Measurements from ENCODE around the gene PCK1.
A peak's percentile ranks its signal among the peaks of the same experiment; 100 is the strongest.

Gene PCK1

DNA sequence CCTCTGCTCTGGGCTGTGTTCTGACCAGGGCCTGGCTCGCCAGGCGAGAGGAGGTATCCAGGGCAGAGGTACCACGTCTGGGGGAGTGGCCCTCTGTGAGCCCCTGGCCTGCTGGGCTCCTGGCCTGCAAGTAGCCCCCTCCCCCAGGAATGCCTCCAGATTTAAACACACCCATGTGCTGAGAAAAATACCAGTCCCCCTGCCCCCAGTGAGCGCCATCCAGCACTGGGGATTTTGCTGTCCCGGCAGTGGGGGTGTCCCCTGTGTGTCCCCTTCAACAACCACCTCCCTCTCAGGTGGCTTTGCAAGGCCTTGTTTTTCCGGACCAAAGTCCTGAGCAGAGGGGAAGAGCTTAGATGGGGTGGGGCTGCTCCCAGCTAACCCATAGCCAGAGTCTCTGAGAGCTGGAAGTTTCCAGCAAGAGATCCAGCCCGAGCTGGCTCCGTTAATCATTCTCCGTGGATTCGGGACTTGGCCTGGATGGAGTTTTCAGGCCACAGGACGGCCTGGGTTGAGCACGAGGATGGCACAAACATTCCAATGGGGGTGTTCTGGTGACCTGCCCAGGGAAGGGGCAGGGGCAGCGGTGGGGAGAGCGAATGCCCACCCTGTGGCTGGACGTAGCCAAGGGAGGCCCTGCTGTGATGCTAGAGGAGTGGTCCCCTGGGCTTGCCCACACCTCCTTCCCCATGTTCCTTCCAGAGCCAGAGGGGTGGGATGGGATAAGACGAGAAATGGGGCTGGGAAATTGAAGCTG is 29.0 kb downstream of the PCK1 start:
- no peak for DNase-seq

DNA sequence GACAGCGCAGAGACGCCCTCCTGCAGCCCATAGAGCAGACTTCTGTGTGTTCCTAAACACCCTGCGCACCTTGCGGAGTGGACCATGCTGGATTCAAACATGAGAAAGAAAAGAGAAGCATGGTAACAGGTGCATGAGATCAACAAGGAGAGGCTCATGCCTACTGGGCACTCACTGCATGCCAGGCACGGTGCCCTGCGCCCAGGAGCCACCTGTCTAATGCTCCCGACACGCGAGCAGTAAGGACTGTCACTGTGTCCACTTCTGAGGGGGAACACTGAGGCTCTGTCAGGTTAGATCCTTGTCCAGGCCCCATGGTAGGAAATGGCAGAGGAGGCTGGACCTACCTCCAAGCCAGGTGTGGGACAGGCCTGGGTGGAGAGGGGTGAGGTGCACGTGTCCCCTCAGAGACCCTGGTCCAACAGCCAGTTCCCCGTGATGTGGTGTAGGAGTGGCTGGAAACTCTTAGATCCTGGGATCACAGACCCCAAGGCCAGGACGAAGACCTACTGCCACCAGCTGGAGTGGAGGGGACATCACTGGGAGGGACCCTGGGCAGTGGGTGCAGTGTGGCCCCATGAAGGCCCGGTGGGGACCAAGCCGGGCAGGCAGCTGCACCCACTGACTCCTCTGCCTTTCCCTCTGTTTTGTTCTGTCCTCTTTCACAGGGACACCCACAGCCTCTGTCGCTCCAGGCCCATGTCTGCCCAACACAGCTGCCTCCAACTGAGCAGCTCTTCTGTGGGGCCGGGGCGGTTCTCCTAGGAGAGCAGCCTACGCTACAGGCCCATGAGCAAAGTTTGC is 29.8 kb downstream of the PCK1 start:
- no peak for DNase-seq

DNA sequence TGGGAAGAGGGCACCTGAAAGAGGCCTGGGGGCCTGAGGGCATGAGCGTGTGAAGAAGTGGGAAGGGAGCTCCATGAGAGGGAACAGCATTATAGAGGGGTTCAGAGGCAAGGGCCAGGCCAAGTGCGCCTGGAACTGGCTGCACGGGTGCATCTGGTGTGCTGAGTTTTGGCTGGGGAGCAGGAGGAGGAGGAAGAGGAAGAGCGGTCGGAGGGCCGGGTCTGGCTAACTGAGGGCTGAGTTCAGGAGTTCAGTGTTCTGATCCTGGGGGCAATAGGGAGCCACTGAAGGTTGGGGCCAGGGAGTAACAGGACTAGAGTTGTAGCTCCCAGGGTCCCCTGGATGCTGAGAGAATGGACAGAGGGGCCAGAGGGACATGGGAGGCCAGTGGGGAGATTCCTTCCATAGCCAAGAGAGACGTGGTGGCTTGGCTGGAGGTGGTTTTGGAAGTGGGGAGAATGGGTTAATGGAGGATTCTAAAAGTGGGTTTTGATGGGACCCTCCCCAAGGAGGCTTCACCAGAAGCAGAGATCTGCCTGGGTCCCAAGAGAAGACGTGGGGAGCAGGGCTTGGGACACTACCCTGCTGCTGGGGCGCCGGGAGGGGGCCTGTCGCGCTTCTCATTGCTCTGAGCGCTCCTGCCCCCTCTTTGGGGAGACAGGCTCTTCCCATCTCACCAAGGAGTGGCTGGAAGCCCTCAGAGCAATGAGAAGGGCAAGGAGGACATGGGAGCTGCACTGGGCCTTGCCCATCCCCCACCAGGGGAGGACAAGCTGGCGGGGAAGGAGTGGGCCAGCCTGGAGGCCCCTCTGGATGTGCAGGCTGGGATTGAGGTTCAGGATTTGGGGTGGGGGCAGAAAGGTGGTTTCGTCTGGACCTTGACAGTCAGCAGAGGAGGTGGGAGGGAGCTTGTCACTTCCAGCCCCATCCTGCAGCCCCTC is 30.6 kb downstream of the PCK1 start:
- no peak for DNase-seq

DNA sequence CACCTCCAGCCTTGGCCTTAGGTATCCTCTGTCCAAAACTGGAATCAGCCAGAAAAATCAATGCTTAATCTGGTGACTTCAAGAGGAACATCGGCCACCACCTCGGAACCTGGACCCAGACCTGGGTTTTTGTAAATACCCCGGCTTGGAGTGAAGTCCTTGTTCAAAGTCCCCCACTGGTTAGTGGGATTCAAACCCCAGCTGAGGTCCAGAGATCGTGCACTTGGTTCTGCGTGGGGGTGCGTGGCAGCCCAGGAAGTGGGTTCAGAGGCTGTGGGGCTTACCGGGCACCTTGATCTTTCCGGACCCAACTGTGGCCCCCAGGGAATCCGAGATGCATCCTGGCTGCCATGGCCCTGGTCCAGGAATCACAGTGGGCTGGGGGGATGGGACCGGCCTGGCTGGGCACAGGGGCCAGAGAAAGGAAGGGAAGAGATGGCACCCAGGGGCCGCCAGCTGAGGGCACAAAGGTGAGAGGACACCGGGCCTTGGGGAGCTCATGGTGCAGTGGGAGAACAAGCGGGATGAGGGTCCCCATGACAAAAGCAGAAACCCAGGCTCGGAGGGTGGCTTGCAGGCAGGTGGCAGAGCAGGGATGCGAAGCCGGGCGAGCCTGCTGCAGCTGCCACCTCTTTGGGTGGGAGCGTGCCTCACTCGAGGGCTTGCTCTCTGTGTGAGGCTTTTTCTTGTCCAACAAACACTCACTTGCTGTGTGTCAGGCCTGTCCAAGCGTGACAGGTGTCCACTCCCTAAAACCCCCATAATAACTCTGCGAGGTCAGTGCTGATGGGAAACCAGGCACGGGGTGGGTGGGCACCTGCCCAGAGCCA is 31.6 kb downstream of the PCK1 start:
- DNase-seq: no peak

DNA sequence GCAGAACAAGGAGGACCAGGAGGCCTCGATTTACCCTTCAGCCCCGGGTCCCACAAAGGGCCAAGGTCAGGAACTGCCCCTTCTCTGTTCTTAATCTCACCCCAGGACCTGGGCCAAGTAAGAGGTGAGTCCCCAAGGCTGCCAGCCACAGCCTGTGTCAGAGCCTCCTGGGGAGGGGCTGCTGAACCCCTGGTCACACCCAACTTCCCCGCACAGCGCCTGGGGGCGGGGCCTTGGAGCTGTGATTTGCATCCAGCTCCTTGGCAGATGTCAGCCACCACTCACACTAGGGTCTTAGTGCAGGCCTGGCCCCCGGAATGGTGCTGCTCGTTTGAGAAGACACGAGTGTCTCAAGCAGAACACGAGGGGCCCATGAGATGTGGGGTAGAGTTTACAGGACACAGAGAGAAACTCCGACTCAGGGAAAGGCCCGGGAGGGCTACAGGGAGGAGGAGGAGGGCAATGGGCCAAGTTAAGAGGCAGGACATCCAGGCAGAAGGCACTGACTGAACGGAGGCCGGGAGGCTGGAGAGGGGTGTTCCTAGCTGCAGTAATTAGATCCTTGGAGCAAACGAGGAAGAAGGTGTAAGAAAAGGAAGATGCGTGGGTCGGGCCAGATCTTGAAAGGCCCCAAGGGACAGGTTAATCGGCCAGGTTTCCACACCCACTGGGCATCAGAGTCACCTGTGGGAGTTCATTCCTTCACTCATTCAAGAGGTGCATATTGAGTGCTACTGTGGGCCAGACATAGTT is 32.4 kb downstream of the PCK1 start:
- no peak for DNase-seq

DNA sequence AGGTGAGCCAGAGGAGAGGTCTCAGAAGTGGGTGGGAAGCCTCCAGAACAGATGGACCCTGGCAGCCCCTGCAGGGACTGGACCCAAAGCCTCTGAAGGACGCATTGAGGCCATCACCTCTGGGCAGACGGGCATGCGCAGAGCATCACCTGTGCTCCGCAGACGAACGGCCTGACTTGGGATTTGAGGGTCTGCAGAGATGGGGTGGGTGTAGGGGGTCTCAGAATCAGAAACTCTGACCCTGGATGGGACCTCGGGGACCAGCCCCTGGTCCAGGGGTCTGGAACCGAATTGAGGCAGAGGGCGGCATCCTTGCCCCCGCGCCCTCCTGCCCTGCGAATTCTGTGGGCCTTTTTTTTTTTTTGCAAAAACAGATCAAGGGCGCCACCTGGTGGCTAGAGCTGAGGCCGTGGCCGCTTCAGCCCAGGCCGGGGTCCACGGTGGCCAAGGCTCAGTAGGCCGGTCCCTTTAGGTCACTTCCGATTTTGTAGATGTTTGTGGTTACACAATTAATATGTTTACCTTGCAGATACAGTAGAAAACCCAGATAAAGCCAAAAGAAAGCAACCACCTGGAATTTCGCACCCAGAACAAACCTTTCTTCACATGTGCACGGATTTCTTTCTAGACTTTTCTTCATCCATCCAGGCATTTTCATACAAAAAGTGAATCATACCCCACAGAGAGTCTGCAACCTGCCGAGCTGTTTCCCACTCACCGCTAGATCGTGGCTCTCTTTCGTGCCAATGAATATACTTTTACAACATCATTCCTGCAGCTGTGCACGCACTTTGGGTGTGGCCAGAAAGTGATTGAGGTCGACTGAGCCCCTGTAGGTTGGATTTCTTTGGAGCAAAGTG is 33.4 kb downstream of the PCK1 start:
- peak in 1 of 2 donors; percentile 53 for DNase-seq

DNA sequence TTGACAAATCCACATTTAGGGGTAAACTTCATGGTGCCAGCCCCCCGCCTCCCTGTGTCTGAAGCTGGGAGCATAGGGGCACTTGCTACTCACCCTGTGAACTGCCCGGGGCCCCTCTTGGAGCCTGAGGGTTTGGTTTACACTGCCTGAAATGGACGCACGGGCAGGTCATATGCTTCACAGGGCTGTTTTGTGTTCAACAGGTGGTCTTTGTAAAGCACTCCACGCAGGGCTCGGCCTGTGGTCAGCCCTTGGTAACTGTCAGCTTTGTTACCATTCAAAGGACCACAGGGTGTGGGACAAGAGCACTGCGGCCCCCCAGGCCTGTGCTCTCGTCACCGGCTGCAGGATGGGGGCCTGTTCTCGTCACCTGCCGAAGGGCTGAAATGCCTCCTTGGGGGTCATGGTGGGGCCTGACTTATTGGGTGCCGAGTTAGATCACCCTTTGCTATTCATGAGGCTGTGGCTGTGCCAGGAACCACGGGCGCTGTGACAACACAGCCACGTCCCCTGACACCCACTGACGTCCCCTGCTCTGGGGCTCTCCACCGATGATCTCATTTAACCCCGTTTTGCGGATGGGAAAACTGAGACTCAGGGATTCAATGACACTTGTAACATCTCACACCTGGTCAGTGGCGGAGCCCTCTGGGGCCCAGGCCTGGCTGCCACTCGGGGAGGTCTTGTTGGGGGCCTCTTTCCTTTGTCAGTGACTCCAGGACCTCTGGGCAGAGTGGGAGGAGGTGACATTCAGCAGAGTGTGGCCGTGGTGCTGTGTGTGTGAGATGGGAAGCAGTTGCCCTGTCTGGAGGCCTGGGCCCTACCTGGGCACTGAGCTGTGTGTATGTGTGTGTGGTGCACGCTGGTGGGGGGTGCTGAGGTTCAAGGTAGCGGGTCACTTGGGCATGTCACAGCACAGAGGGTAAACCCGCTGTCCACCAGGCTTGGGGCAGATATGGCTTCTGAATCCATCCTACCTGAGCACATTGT is 34.4 kb downstream of the PCK1 start:
- DNase-seq: no peak

DNA sequence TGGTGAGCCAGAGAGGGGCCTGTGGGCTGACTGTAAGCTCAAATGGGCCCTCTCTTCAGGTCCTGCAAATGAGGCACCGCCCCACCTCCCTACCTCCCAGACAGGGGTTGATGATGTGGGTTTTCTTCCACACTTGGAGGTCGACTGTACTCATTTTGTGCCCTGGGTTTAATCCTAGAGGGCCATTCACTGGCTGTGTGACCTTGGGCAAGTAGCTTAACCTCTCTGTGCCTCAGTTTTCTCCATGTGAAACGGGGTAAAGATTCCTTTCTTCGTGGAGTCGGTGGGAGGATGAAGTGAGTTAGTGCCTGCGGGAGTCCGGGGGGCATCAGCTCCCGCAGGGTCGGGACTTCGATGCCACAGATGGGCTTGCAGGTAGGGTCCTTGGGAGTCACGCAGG is 35.4 kb downstream of the PCK1 start:
- no peak for DNase-seq

DNA sequence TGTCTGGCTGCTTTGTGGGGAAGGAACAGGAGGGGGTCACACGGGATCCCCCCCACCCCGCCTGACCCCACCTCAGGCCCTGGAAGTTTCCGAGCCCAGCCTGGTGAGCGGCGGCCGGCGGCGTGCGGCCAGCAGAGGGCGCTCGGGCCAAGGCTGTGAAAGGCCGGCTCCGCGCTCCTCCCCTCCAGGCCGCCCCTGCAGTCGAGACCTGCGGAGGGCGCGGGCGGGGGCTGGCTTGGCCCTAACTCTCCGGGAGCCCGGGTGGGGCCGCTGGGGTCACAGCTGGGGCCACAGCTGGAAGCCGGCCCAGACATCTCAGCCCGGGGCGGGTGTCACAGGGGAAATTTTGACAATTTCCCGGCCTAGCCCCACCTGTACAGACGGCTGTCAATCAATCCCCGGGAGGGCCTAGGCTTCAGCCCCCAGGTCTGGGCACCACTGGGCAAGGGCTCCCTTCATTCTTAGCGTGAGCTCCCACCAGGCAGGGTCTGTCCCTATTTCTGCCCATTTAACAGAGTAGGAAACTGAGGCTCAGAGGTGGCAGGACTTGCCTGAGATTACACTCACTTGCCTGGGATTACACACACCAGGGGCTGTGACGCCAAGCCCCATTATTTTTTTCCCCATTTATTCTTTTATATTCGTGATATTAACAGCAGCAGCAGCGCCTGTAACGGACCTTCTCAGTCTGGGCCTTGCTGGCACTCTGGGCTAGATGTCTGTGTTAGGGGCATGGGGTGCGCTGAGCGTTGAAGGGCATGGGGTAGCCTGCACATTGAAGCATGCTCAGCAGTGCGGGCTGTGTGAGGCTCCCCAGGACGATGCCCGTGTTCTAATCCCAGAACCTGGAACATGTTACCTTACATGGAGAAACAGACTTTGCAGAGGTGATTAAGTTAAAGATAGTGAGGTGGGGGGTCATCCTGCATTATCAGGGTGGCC is 36.4 kb downstream of the PCK1 start:
- DNase-seq: peak in 1 of 2 donors; percentile 62

DNA sequence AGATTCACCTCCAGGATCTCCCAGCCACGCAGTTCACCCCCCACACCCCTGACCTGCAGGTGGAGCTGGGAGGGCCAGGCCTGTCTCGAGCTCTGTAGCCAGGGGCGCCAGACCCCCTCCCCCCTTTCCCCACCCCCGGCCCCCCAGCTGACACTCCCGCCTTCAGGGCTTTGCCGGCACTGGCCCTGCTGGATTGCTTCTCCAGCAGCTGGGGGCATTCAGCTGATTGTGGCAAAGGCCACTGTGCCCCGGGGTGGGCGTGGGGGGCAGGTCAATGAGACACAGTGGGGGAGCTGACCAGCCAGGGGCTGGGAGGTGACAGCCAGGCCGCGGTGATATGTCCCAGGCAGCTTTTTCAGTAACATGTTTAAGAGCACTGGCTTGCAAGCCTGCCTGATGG is 37.1 kb downstream of the PCK1 start:
- DNase-seq: no peak

DNA sequence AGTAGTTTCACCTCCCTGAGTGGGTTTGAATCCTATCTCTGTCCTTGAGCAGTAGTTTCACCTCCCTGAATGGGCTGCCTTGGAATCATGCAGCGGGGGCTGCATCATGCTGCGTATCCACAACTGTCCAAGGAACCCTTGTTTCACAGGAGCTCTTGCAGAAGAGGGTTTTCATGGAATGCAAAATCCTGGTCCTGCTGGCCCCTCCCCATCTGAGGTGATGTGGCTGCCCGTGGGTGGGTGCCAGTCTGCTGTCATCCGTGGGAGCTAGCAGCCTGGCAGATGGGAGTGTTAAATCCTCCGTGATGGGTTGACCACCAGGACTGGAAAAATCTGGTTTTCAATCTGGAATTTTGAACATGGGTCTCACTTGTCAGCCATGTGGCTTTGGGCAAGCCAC is 37.6 kb downstream of the PCK1 start:
- no peak for DNase-seq

DNA sequence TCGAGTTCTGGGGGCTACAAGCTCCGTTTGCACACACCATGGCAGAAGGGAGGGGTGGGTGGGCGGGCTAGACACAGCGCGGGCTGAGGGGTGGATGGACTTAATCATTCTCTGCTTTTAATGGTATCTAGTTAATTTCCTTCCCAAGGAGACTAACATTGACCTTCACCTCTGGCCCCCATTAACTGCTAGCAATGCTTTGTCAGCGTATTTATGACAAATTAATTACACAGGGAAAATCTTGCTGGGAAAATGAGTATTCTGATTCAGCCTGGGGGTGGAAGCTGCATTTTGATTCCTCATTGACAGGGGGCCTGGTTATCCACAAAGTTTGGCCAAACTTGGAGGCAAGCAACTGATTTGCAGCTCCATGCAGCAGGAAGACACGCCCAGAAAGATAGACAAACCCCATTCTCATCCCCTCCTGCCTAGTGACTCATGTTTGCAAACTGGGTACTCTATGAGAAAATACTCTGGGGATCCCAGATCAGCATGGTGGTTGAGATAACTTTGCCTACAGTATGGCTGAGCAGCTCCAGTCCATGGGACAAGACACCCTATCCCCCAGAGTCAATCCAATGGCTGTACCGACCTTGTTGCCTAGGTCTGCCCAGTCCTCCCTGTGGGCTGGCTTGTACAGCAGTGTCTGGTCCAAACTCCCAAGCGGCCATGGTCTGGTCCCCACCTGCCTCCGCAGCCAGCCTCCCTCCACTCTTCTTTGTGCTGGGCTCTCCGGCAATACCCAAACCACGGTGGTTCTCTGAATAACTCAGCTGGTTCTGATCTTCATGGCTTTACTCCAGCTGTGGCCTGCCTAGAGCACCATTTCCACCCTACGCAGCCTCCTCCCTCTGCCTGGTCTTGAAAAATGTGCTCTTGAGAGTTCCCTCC is 39.7 kb downstream of the PCK1 start:
- DNase-seq: no peak

DNA sequence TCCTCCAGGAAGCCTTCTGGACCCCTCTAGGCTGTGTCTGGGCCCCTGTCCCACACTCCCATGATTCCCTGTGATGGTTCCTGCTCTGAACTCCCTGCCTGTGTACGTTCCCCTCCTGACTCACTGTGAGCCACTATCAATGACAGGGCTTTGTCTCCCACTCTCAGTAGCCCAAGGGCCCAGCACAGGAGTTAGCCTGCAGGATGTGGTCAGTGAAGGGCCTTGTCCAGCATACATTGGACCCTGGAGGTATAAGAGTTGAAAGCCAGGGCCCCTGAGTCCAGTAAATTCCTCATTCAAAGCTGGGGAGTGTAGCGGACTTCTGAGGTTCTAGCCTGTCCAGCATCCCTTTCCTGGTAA is 40.3 kb downstream of the PCK1 start:
- DNase-seq: no peak

DNA sequence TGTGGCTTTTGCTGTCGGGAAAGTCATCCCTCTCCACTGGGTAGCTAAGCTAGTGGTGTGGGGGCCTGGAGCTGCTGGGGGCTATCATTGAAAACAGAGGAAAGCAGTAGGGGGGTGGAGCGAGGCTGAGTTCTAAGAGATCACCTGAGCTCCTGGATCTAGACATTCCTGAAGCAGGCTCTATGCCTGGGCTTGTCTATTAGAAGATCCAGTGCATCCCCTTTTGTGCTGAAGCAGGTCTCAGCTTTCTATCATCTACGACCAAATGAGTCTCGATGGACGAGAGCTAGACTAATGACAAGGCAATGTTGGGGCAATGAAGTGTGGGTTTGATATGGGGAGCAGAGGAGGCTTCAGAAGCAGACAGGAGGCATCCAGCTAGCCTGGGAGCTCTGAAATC is 40.8 kb downstream of the PCK1 start:
- no peak for DNase-seq

DNA sequence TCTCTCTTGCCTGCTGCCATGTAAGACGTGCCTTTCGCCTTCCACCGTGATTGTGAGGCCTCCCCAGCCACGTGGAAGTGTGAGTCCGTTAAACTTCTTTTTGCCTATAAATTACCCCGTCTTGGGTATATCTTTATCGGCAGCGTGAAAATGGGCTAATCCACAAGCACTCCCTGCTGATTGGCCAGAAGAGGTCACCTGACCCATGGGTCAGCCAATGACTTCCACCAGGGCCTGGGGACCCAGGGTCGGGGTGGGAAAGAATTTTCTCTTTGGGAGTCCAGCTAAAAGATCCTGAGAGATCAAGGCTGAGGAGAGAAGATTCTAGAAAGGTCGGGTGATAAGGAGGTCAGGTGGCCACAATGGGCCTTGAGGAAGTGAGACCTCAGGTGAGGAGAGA is 42.2 kb downstream of the PCK1 start:
- DNase-seq: no peak

DNA sequence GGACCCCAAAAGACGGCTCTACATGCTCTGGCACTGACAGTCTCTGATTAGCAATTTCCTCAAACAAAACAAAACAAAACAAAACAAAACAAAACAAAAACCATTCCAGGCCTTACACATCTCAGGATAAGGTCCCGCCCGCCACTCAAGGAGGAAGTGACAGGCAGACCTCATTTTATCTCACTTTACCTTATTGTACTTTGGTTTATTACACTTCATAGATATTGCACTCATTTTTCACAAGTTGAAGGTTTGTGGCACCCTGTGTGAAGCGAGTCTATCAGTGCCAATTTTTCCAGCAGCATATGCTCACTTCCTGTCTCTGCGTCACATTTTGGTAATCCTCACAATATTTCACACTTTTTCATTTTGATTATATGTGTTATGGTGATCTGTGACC is 44.1 kb downstream of the PCK1 start:
- no peak for DNase-seq

DNA sequence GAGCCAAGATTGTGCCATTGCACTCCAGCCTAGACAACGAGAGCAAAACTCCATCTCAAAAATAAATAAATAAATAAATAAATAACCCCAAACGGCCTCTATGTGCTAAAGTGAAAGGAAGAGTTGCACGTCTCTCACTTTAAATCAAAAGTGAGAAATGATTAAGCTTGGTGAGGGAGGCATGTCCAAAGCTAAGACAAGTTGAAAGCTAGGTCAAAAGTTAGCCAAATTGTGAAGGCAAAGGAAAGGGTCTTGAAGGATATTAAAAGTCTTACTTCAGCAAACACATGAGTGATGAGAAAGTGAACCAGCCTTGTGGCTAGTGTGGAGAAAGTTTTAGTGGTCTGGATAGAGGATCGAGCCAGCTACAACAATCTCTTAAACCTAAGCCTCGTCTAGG is 45.0 kb downstream of the PCK1 start:
- no peak for DNase-seq
